CD14-positive monocyte (primary cell): ENCODE measurements around the gene AK9. TPM values are rescaled to one million over a fixed set of nuclear protein-coding genes. Genes with fewer than 3 reads are reported as not detected.

Experiments
- DNase-seq, 3 donors: peaks; one replicate each; pipeline ENCODE4 v3.0.0-alpha.2; 2011 to 2022
- H2AFZ ChIP-seq: 2 replicates; pipeline ENCODE4 v1.6.0; 2012; ENCODE audit warnings: mild to moderate bottlenecking, low read depth, low read length, inconsistent platforms; ENCODE audit not compliant: insufficient read depth, poor library complexity, severe bottlenecking
- H3K27ac ChIP-seq, 2 donors: 1 replicate in 1 of 2; 2 replicates in 1 of 2; pipeline ENCODE4 v1.5.1; 2012 to 2013; ENCODE audit warnings: low read length in 2 of 2, control low read depth in 1 of 2, inconsistent platforms in 1 of 2, low read depth in 1 of 2, mild to moderate bottlenecking in 1 of 2
- H3K27me3 ChIP-seq, 2 donors: one replicate each; pipeline versions ENCODE4 v1.6.0 to v1.6.1; 2011 to 2013; ENCODE audit warnings: low read length in 2 of 2; ENCODE audit not compliant: control insufficient read depth in 2 of 2, insufficient read depth in 2 of 2
- H3K36me3 ChIP-seq, 2 donors: replicated peaks in 1 of 2; 1 replicate in 1 of 2; 2 replicates in 1 of 2; pipeline versions ENCODE4 v1.5.1 to v1.6.1; 2012 to 2013; ENCODE audit warnings: low read length in 2 of 2, control low read depth in 1 of 2, inconsistent platforms in 1 of 2, mild to moderate bottlenecking in 1 of 2; ENCODE audit not compliant: insufficient read depth in 2 of 2, control insufficient read depth in 1 of 2
- H3K4me1 ChIP-seq, 2 donors: 1 replicate in 1 of 2; 2 replicates in 1 of 2; pipeline versions ENCODE4 v1.5.1 to v1.6.1; 2012 to 2013; ENCODE audit warnings: low read length in 2 of 2, control low read depth in 1 of 2, inconsistent platforms in 1 of 2, mild to moderate bottlenecking in 1 of 2, moderate library complexity in 1 of 2; ENCODE audit not compliant: insufficient read depth in 2 of 2, control insufficient read depth in 1 of 2
- H3K4me2 ChIP-seq: replicated peaks from 2 replicates; pipeline ENCODE3; 2012; ENCODE audit warnings: low read length, moderate library complexity, mild to moderate bottlenecking; ENCODE audit not compliant: poor library complexity, severe bottlenecking; ENCODE audit errors: extremely low read depth
- H3K4me3 ChIP-seq, 3 experiments: fragments of 200-600 bp in 1 of 3; sonication (generic) in 1 of 3; replicated peaks in 1 of 3; 1 replicate in 2 of 3; 2 replicates in 1 of 3; pipeline ENCODE4 v1.5.1; 2011 to 2013; ENCODE audit warnings: low read length in 3 of 3, mild to moderate bottlenecking in 3 of 3, control low read depth in 2 of 3, low read depth in 2 of 3, inconsistent platforms in 1 of 3, moderate library complexity in 1 of 3
- H3K79me2 ChIP-seq: 2 replicates; pipeline ENCODE4 v1.6.0; 2012; ENCODE audit warnings: mild to moderate bottlenecking, control low read depth, inconsistent platforms, low read length, moderate library complexity; ENCODE audit not compliant: insufficient read depth
- H3K9ac ChIP-seq: 2 replicates; pipeline ENCODE4 v1.6.0; 2017; ENCODE audit warnings: low read length, mild to moderate bottlenecking; ENCODE audit not compliant: insufficient read depth, poor library complexity, severe bottlenecking
- H3K9me3 ChIP-seq, 2 donors: replicated peaks in 1 of 2; 1 replicate in 1 of 2; 2 replicates in 1 of 2; pipeline versions ENCODE4 v1.5.1 to v1.6.1; 2012 to 2013; ENCODE audit warnings: low read length in 2 of 2, control low read depth in 1 of 2; ENCODE audit not compliant: control insufficient read depth in 1 of 2, insufficient read depth in 1 of 2
- H4K20me1 ChIP-seq: 2 replicates; pipeline ENCODE4 v1.6.0; 2012; ENCODE audit warnings: mild to moderate bottlenecking, low read length, control low read depth, moderate library complexity; ENCODE audit not compliant: insufficient read depth
- H3K27ac Mint-ChIP-seq, 7 donors: one replicate each; pipeline ENCODE4 v1.8.0; 2020; ENCODE audit warnings: mild to moderate bottlenecking in 7 of 7, mixed read lengths in 7 of 7, moderate library complexity in 6 of 7, inconsistent platforms in 2 of 7
- H3K27me3 Mint-ChIP-seq, 3 donors: one replicate each; pipeline ENCODE4 v1.8.0; 2021 to 2022; ENCODE audit warnings: low read depth in 3 of 3, mild to moderate bottlenecking in 3 of 3, mixed read lengths in 3 of 3, moderate library complexity in 3 of 3, inconsistent platforms in 1 of 3
- H3K36me3 Mint-ChIP-seq, 2 donors: one replicate each; pipeline ENCODE4 v1.8.0; 2020; ENCODE audit warnings: mixed read lengths in 2 of 2, inconsistent platforms in 1 of 2, mild to moderate bottlenecking in 1 of 2
- H3K4me1 Mint-ChIP-seq: one replicate; pipeline ENCODE4 v1.8.0; 2020; ENCODE audit warnings: mild to moderate bottlenecking, mixed read lengths
- H3K4me3 Mint-ChIP-seq, 2 donors: one replicate each; pipeline ENCODE4 v1.8.0; 2020; ENCODE audit warnings: mild to moderate bottlenecking in 2 of 2, mixed read lengths in 2 of 2, moderate library complexity in 1 of 2
- H3K9me3 Mint-ChIP-seq, 7 donors: one replicate each; pipeline ENCODE4 v1.8.0; 2020 to 2022; ENCODE audit warnings: mixed read lengths in 7 of 7, mild to moderate bottlenecking in 6 of 7, moderate library complexity in 6 of 7, inconsistent platforms in 2 of 7
- WGBS: methylation state at CpG from one replicate; pipeline ENCODE4 v1.1.5; 2013; ENCODE audit warnings: missing lambda C conversion rate; ENCODE audit not compliant: insufficient coverage; 5-methylcytosine and 5-hydroxymethylcytosine counted together
- intact Hi-C, 2 donors: fragments of 100-400 bp; cut with micrococcal nuclease; formaldehyde crosslinking; loops; one replicate each; pipeline versions ENCODE4 v1.15.0 to v1.15.1; 2023
- polyA plus RNA-seq, 3 donors: library from polyadenylated mRNA; depleted of rRNA in 1 of 3; unstranded in 2 of 3; stranded (reverse) in 1 of 3; fragments of 300-500 nt in 2 of 3; fragments of >200 nt in 1 of 3; fragmentation: Illumina TruSeq in 2 of 3; gene quantifications; 1 replicate in 2 of 3; 2 replicates in 1 of 3; pipeline ENCODE4 v1.2.3, GENCODE V29; 2012 to 2021
- TF ChIP-seq, protein P1 (sequence below): fragments of 200-600 bp; IDR thresholded peaks from one replicate; pipeline ENCODE4 v1.8.0; 2022; ENCODE audit warnings: antibody characterized with exemption, mild to moderate bottlenecking

Gene AK9
- polyA plus RNA-seq, 3 donors = 2.6 to 3.1 (median 2.8) TPM

DNA sequence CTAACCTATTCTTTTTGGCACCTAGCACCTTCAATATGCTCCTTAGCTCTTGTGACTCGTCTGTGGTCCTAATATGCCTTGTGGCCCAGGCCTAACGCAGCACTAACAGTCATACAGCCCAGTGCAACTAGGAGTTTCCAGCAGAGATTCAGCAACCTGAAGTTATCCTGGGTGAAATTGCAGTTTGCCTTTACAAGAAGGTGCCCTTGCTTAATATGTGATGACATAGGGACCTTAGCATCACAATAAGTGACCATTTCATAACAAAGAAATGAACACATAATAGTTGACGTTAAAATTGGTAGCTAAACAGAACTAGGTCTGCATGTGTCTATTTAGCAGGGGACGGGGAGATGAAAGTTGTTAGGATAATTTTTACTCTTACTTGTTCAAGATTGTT is 10.2 kb upstream of the AK9 start:
- peaks cover 0 to 5% (median 0%) of the 10 kb centered on the region in 7 donors for H3K9me3 Mint-ChIP-seq
- peak overlapping the region in 1 of 2 donors; percentile 42 for H3K27ac ChIP-seq
- no peak overlapping the region for H3K4me3 Mint-ChIP-seq
- peak in 2 of 3 donors; percentile 40 to 68 for DNase-seq
- H3K27me3 Mint-ChIP-seq = peaks cover 0 to 2% (median 0%) of the 10 kb centered on the region in 3 donors
- H4K20me1 ChIP-seq = peaks cover 71% of the 10 kb centered on the region
- H2AFZ ChIP-seq = no peak overlapping the region
- H3K9ac ChIP-seq = no peak overlapping the region
- no peaks in the 10 kb centered on the region for H3K27me3 ChIP-seq
- peaks cover 77% of the 10 kb centered on the region for H3K79me2 ChIP-seq
- peaks cover 11 to 26% of the 10 kb centered on the region in 2 donors for H3K36me3 Mint-ChIP-seq
- TF ChIP-seq, protein P1, sequence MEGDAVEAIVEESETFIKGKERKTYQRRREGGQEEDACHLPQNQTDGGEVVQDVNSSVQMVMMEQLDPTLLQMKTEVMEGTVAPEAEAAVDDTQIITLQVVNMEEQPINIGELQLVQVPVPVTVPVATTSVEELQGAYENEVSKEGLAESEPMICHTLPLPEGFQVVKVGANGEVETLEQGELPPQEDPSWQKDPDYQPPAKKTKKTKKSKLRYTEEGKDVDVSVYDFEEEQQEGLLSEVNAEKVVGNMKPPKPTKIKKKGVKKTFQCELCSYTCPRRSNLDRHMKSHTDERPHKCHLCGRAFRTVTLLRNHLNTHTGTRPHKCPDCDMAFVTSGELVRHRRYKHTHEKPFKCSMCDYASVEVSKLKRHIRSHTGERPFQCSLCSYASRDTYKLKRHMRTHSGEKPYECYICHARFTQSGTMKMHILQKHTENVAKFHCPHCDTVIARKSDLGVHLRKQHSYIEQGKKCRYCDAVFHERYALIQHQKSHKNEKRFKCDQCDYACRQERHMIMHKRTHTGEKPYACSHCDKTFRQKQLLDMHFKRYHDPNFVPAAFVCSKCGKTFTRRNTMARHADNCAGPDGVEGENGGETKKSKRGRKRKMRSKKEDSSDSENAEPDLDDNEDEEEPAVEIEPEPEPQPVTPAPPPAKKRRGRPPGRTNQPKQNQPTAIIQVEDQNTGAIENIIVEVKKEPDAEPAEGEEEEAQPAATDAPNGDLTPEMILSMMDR = no peak
- H3K27ac Mint-ChIP-seq = peak overlapping the region; percentile 23 to 93 (median 79)
- no peaks in the 10 kb centered on the region for H3K9me3 ChIP-seq
- H3K4me2 ChIP-seq = no peak overlapping the region
- intact Hi-C loops = loop anchor here (5.0 to 10.0 kb wide), 3 partner anchors 84 to 456 kb away; no protein-coding TSS in a partner anchor
- H3K4me1 Mint-ChIP-seq = peaks cover 66% of the 10 kb centered on the region
- WGBS = 94% methylated on average over 2 of the region's 4 CpGs
- H3K4me3 ChIP-seq = no peak overlapping the region
- H3K36me3 ChIP-seq = peaks cover 2 to 8% of the 10 kb centered on the region in 2 donors
- H3K4me1 ChIP-seq = peaks cover 63 to 73% of the 10 kb centered on the region in 2 donors

DNA sequence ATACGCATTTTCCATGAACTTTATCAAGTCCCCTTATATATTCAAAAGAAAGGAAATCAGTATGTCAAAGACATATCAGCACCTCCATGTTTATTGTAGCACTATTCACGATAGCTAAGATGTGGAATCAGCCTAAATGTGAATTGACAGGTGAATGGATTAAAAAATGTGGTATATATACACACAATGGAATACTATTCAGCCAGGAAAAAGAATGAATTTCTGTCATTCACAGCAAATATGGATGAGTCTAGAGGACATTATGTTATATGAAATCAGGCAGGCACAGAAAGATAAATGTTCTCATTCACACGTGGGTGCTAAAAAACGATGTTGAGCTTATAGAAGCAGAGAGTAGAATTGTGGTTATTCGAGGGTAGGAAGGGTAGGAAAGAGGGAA is 5.4 kb upstream of the AK9 start:
- peaks cover 0 to 2% (median 0%) of the 10 kb centered on the region in 7 donors for H3K9me3 Mint-ChIP-seq
- Histone ChIP-seq H3K27me3 (no peaks in the 10 kb centered on the region), H3K4me3 (no peak overlapping the region), H3K4me2 (no peak overlapping the region), H4K20me1 (peaks cover 34% of the 10 kb centered on the region), H3K79me2 (peaks cover 88% of the 10 kb centered on the region), H3K9ac (no peak overlapping the region), H3K9me3 (no peaks in the 10 kb centered on the region), H3K36me3 (peaks cover 9 to 20% of the 10 kb centered on the region in 2 donors), H2AFZ (no peak overlapping the region), H3K4me1 (peaks cover 50 to 59% of the 10 kb centered on the region in 2 donors), H3K27ac (peak overlapping the region in 1 of 2 donors; percentile 74)
- H3K4me1 Mint-ChIP-seq = peaks cover 54% of the 10 kb centered on the region
- no peaks in the 10 kb centered on the region for H3K27me3 Mint-ChIP-seq
- peaks cover 11 to 35% of the 10 kb centered on the region in 2 donors for H3K36me3 Mint-ChIP-seq
- 100% methylated on average over 2 of the region's 5 CpGs for WGBS
- no peak overlapping the region for H3K4me3 Mint-ChIP-seq
- peak overlapping the region in 5 of 7 donors; percentile 19 to 91 (median 82) for H3K27ac Mint-ChIP-seq
- no peak for DNase-seq
- intact Hi-C loops = loop anchor here in 1 of 2 donors (10.0 kb wide), 2 partner anchors 488 to 602 kb away; partner anchors contain the start of genes CDC40, CEP57L1 and SESN1
- TF ChIP-seq, protein P1 = no peak
